MM.1S (cell line): Measurements from ENCODE around the gene NCEH1.

Experiments used
- EZH2 ChIP-seq: fragments of 300-600 bp; sonication (generic); optimal IDR thresholded peaks from 2 replicates; pipeline ENCODE3; 2017; ENCODE audit warnings: low read depth, mild to moderate bottlenecking, antibody characterized with exemption, low read length, mixed read lengths
- EZH2phosphoT487 ChIP-seq: fragments of 300-600 bp; sonication (generic); IDR thresholded peaks from 2 replicates; pipeline ENCODE4 v1.6.1; 2018; ENCODE audit warnings: antibody characterized with exemption, low read length
- TF ChIP-seq, protein P1 (sequence below): fragments of 300-600 bp; sonication (generic); IDR thresholded peaks from 2 replicates; pipeline ENCODE4 v1.5.1; 2016; ENCODE audit warnings: antibody characterized with exemption, low read length, mixed read lengths

DNA sequence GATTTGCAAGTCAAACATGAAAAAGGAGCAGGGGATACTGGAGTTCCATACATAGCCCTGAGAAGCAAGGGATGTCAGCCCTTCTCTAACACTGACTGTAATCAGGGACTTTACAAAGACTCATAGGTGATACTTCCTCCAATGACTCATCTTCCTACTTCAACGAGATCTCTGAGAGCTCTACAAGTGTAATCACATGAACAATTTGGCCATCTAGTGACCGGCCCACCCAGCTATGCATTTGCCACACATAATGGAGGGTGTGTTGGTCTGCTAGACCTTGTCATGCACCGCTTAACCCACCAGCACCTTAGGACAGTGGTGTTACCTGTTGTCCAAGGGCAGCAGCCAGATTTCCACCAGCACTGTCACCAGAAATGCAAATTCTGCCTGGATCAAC lies 75.3 kb downstream of the NCEH1 start:
- TF ChIP-seq EZH2 (no peak), EZH2phosphoT487 (no peak)
- TF ChIP-seq, protein P1, sequence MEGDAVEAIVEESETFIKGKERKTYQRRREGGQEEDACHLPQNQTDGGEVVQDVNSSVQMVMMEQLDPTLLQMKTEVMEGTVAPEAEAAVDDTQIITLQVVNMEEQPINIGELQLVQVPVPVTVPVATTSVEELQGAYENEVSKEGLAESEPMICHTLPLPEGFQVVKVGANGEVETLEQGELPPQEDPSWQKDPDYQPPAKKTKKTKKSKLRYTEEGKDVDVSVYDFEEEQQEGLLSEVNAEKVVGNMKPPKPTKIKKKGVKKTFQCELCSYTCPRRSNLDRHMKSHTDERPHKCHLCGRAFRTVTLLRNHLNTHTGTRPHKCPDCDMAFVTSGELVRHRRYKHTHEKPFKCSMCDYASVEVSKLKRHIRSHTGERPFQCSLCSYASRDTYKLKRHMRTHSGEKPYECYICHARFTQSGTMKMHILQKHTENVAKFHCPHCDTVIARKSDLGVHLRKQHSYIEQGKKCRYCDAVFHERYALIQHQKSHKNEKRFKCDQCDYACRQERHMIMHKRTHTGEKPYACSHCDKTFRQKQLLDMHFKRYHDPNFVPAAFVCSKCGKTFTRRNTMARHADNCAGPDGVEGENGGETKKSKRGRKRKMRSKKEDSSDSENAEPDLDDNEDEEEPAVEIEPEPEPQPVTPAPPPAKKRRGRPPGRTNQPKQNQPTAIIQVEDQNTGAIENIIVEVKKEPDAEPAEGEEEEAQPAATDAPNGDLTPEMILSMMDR, result no peak
